Neural progenitor cell (in vitro differentiated cells): ENCODE results near the gene SMG6. TPM values are rescaled to one million over a fixed set of nuclear protein-coding genes. Genes with fewer than 3 reads are reported as not detected.

ENCODE experiments used
- DNase-seq: peaks from one replicate; pipeline ENCODE4 v3.0.0-alpha.2; 2016; ENCODE audit warnings: low spot score
- H2AFZ ChIP-seq: fragments of 200-600 bp; sonication (generic); replicated peaks from 2 replicates; pipeline ENCODE4 v1.6.1; 2016; ENCODE audit warnings: antibody characterized with exemption
- H3F3A ChIP-seq: fragments of 200-600 bp; sonication (generic); 2 replicates; pipeline ENCODE4 v1.6.1; 2016; ENCODE audit warnings: antibody characterized with exemption, low read depth
- H3K27ac ChIP-seq: fragments of 200-600 bp; sonication (generic); 2 replicates; pipeline ENCODE4 v1.5.1; 2016; ENCODE audit warnings: mild to moderate bottlenecking
- H3K27me3 ChIP-seq: fragments of 200-600 bp; sonication (generic); 2 replicates; pipeline ENCODE4 v1.6.1; 2016; ENCODE audit warnings: mild to moderate bottlenecking, moderate library complexity
- H3K36me3 ChIP-seq: fragments of 200-600 bp; sonication (generic); 2 replicates; pipeline ENCODE4 v1.5.1; 2016
- H3K4me1 ChIP-seq: fragments of 200-600 bp; sonication (generic); 2 replicates; pipeline ENCODE4 v1.6.1; 2016; ENCODE audit warnings: mixed run types
- H3K4me2 ChIP-seq: fragments of 200-600 bp; sonication (generic); 2 replicates; pipeline ENCODE4 v1.6.1; 2016
- H3K4me3 ChIP-seq: fragments of 200-600 bp; sonication (generic); 2 replicates; pipeline ENCODE4 v1.5.1; 2016
- H3K79me2 ChIP-seq: fragments of 200-600 bp; sonication (generic); 2 replicates; pipeline ENCODE4 v1.6.1; 2016; ENCODE audit warnings: low read depth
- H3K9ac ChIP-seq: fragments of 200-600 bp; sonication (generic); 2 replicates; pipeline ENCODE4 v1.6.1; 2016
- H3K9me3 ChIP-seq: fragments of 200-600 bp; sonication (generic); 2 replicates; pipeline ENCODE4 v1.5.1; 2016; ENCODE audit warnings: low read depth
- H4K20me1 ChIP-seq: fragments of 200-600 bp; sonication (generic); 2 replicates; pipeline ENCODE4 v1.6.1; 2016; ENCODE audit warnings: low read depth
- H3K27ac Mint-ChIP-seq: 3 replicates; pipeline ENCODE4 v1.8.0; 2021; ENCODE audit warnings: mixed read lengths
- H3K27me3 Mint-ChIP-seq: 2 replicates; pipeline ENCODE4 v1.8.0; 2022; ENCODE audit warnings: low read depth, mild to moderate bottlenecking, inconsistent platforms, moderate library complexity, mixed read lengths; ENCODE audit not compliant: insufficient read depth
- H3K36me3 Mint-ChIP-seq: 3 replicates; pipeline ENCODE4 v1.8.0; 2021; ENCODE audit warnings: mixed read lengths
- H3K4me1 Mint-ChIP-seq: 3 replicates; pipeline ENCODE4 v1.8.0; 2021; ENCODE audit warnings: mixed read lengths
- H3K4me3 Mint-ChIP-seq: 3 replicates; pipeline ENCODE4 v1.8.0; 2021; ENCODE audit warnings: mild to moderate bottlenecking, moderate library complexity, mixed read lengths
- H3K9me3 Mint-ChIP-seq: 3 replicates; pipeline ENCODE4 v1.8.0; 2020; ENCODE audit warnings: mixed read lengths
- CTCF ChIP-seq: fragments of 200-600 bp; sonication (generic); IDR thresholded peaks from 2 replicates; pipeline ENCODE4 v1.5.1; 2017; ENCODE audit warnings: antibody characterized with exemption, mild to moderate bottlenecking
- EZH2 ChIP-seq: fragments of 200-600 bp; sonication (generic); IDR thresholded peaks from 2 replicates; pipeline ENCODE4 v1.6.1; 2017; ENCODE audit warnings: antibody characterized with exemption, mild to moderate bottlenecking, moderate library complexity
- EZH2phosphoT487 ChIP-seq: fragments of 200-600 bp; sonication (generic); IDR thresholded peaks from 2 replicates; pipeline ENCODE4 v1.6.1; 2017; ENCODE audit warnings: antibody characterized with exemption
- total RNA-seq: library from RNA; depleted of rRNA; stranded (reverse); fragments of >200 nt; gene quantifications from 2 replicates; pipeline ENCODE4 v1.2.3, GENCODE V29; 2015; ENCODE audit warnings: low replicate concordance

Gene SMG6
- total RNA-seq, 1 donor from 2014 or later: 19.0 TPM

GRCh38 chr17:2053380-2054261, 250.0 kb downstream of the SMG6 start:
- H3K4me3 Mint-ChIP-seq: peak overlapping the region; percentile 85
- peak overlapping the region; percentile 50 for H3K27ac Mint-ChIP-seq
- no peak overlapping the region for H3K9ac ChIP-seq
- peaks cover 79% of the 10 kb centered on the region for H4K20me1 ChIP-seq
- peak; percentile 89 for TF ChIP-seq EZH2phosphoT487
- TF ChIP-seq CTCF: peak; percentile 65
- TF ChIP-seq EZH2: peak; percentile 82
- H3K27me3 ChIP-seq: peaks cover 94% of the 10 kb centered on the region
- H3K4me1 Mint-ChIP-seq: peaks cover 25% of the 10 kb centered on the region
- peak overlapping the region; percentile 80 for H3K4me2 ChIP-seq
- peak overlapping the region; percentile 48 for H3K4me3 ChIP-seq
- H3K36me3 Mint-ChIP-seq: no peaks in the 10 kb centered on the region
- no peaks in the 10 kb centered on the region for H3K9me3 ChIP-seq
- H3K27me3 Mint-ChIP-seq: peaks cover 30% of the 10 kb centered on the region
- H3K27ac ChIP-seq: no peak overlapping the region
- peaks cover 18% of the 10 kb centered on the region for H3K4me1 ChIP-seq
- no peaks in the 10 kb centered on the region for H3K79me2 ChIP-seq
- H3K9me3 Mint-ChIP-seq: no peaks in the 10 kb centered on the region
- DNase-seq: peak; percentile 81
- H2AFZ ChIP-seq: no peak overlapping the region
- H3F3A ChIP-seq: peaks cover 52% of the 10 kb centered on the region
- no peaks in the 10 kb centered on the region for H3K36me3 ChIP-seq

GRCh38 chr17:2051933-2052559, 251.5 kb downstream of the SMG6 start:
- H4K20me1 ChIP-seq: peaks cover 64% of the 10 kb centered on the region
- H3K79me2 ChIP-seq: no peaks in the 10 kb centered on the region
- H3F3A ChIP-seq: peaks cover 45% of the 10 kb centered on the region
- Mint-ChIP-seq H3K4me3 (peak overlapping the region; percentile 70), H3K4me1 (peaks cover 31% of the 10 kb centered on the region), H3K27me3 (peaks cover 32% of the 10 kb centered on the region), H3K36me3 (no peaks in the 10 kb centered on the region), H3K27ac (no peak overlapping the region), H3K9me3 (no peaks in the 10 kb centered on the region)
- peaks cover 94% of the 10 kb centered on the region for H3K27me3 ChIP-seq
- no peak overlapping the region for H2AFZ ChIP-seq
- H3K4me2 ChIP-seq: no peak overlapping the region
- H3K9me3 ChIP-seq: no peaks in the 10 kb centered on the region
- DNase-seq: no peak
- peaks cover 18% of the 10 kb centered on the region for H3K4me1 ChIP-seq
- H3K27ac ChIP-seq: no peak overlapping the region
- no peak overlapping the region for H3K4me3 ChIP-seq
- H3K9ac ChIP-seq: no peak overlapping the region
- H3K36me3 ChIP-seq: no peaks in the 10 kb centered on the region
- TF ChIP-seq CTCF: no peak
- TF ChIP-seq EZH2phosphoT487: no peak
- no peak for TF ChIP-seq EZH2

GRCh38 chr17:2051061-2051932, 252.3 kb downstream of the SMG6 start:
- H3K4me1 Mint-ChIP-seq: peaks cover 31% of the 10 kb centered on the region
- H3K9me3 Mint-ChIP-seq: no peaks in the 10 kb centered on the region
- no peaks in the 10 kb centered on the region for H3K36me3 Mint-ChIP-seq
- H3K27ac Mint-ChIP-seq: no peak overlapping the region
- Histone ChIP-seq H3K4me3 (peak overlapping the region; percentile 56), H3K79me2 (no peaks in the 10 kb centered on the region), H3K27me3 (peaks cover 94% of the 10 kb centered on the region), H3K4me2 (peak overlapping the region; percentile 81), H3K9ac (no peak overlapping the region), H3K27ac (no peak overlapping the region), H3K4me1 (peaks cover 14% of the 10 kb centered on the region), H4K20me1 (peaks cover 58% of the 10 kb centered on the region), H3K9me3 (no peaks in the 10 kb centered on the region), H3K36me3 (no peaks in the 10 kb centered on the region), H3F3A (peaks cover 39% of the 10 kb centered on the region), H2AFZ (no peak overlapping the region)
- H3K27me3 Mint-ChIP-seq: peaks cover 29% of the 10 kb centered on the region
- TF ChIP-seq EZH2: peak; percentile 97
- no peak for TF ChIP-seq CTCF
- TF ChIP-seq EZH2phosphoT487: peak; percentile 95
- peak; percentile 82 for DNase-seq
- peak overlapping the region; percentile 72 for H3K4me3 Mint-ChIP-seq
